Neural cell (in vitro differentiated cells): ENCODE data around the gene KCNQ2.

Experiments
- EP300 ChIP-seq: fragments of 450-650 bp; conservative IDR thresholded peaks from 2 replicates; pipeline ENCODE4 v1.6.1; 2014; ENCODE audit warnings: antibody characterized with exemption, mild to moderate bottlenecking, moderate library complexity; ENCODE audit not compliant: poor library complexity, severe bottlenecking
- POLR2AphosphoS5 ChIP-seq: IDR thresholded peaks from 2 replicates; pipeline ENCODE4 v1.6.1; 2012
- SMC3 ChIP-seq: fragments of 450-650 bp; conservative IDR thresholded peaks from 2 replicates; pipeline ENCODE4 v1.6.1; 2014; ENCODE audit warnings: antibody characterized with exemption, mild to moderate bottlenecking, moderate library complexity; ENCODE audit not compliant: poor library complexity
- TAF1 ChIP-seq: IDR thresholded peaks from 2 replicates; pipeline ENCODE4 v1.6.1; 2012; ENCODE audit warnings: low read depth
- TF ChIP-seq, protein P1 (sequence below): fragments of 450-650 bp; IDR thresholded peaks from 2 replicates; pipeline ENCODE4 v1.5.1; 2014; ENCODE audit warnings: antibody characterized with exemption, mild to moderate bottlenecking, moderate library complexity; ENCODE audit not compliant: poor library complexity, severe bottlenecking

- TF ChIP-seq, protein P1, sequence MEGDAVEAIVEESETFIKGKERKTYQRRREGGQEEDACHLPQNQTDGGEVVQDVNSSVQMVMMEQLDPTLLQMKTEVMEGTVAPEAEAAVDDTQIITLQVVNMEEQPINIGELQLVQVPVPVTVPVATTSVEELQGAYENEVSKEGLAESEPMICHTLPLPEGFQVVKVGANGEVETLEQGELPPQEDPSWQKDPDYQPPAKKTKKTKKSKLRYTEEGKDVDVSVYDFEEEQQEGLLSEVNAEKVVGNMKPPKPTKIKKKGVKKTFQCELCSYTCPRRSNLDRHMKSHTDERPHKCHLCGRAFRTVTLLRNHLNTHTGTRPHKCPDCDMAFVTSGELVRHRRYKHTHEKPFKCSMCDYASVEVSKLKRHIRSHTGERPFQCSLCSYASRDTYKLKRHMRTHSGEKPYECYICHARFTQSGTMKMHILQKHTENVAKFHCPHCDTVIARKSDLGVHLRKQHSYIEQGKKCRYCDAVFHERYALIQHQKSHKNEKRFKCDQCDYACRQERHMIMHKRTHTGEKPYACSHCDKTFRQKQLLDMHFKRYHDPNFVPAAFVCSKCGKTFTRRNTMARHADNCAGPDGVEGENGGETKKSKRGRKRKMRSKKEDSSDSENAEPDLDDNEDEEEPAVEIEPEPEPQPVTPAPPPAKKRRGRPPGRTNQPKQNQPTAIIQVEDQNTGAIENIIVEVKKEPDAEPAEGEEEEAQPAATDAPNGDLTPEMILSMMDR, result no peak
- TF ChIP-seq TAF1 (no peak), POLR2AphosphoS5 (no peak), EP300 (no peak), SMC3 (no peak)
These were observed 2.7 kb downstream of the KCNQ2 start for GRCh38 chr20:63469713-63470101.
